ENCODE results near the gene CES4A.
A peak's percentile ranks its signal among the peaks of the same experiment; 100 is the strongest.

Gene CES4A

GRCh38 chr16:66948837-66949225 is 39.6 kb upstream of the CES4A start:
- Histone ChIP-seq H3K18ac (ENCODE audit: low read length) (no peak overlapping the region), H3K79me2 (ENCODE audit: control insufficient read depth, insufficient read depth, low read length, poor library complexity) (no peaks in the 10 kb centered on the region), H2AFZ (ENCODE audit: insufficient read depth, low read length, poor library complexity) (no peak overlapping the region), H3K27ac (ENCODE audit: low read depth, low read length) (no peak overlapping the region), H2BK5ac (ENCODE audit: low read depth, low read length, poor library complexity) (no peak overlapping the region), H4K12ac (ENCODE audit: low read depth, low read length) (no peak overlapping the region), H3K36me3 (ENCODE audit: control insufficient read depth in 1 of 2, insufficient read depth in 2 of 2, low read length in 2 of 2) (peaks cover 1 to 2% of the 10 kb centered on the region in 2 experiments), H3K9me3 (ENCODE audit: insufficient read depth, low read depth, low read length) (peaks cover 1% of the 10 kb centered on the region), H3K4ac (ENCODE audit: low read depth, low read length) (no peak overlapping the region), H3K4me2 (ENCODE audit: low read length) (no peak overlapping the region), H3K4me1 (ENCODE audit: control insufficient read depth in 1 of 2, insufficient read depth in 2 of 2, low read length in 2 of 2) (no peaks in the 10 kb centered on the region), H4K8ac (ENCODE audit: low read depth, low read length) (no peak overlapping the region), H3K9ac (ENCODE audit: low read length) (no peak overlapping the region), H3K14ac (ENCODE audit: low read length) (no peak overlapping the region), H2AK5ac (ENCODE audit: low read length) (no peak overlapping the region), H3K4me3 (ENCODE audit: low read depth, low read length) (no peak overlapping the region), H3K23ac (ENCODE audit: low read length) (no peak overlapping the region), H4K91ac (ENCODE audit: low read depth, low read length) (no peak overlapping the region), H3K27me3 (ENCODE audit: insufficient read depth, low read length) (peaks cover 21% of the 10 kb centered on the region), H3K79me1 (ENCODE audit: low read length) (no peaks in the 10 kb centered on the region), H2BK120ac (ENCODE audit: insufficient read depth, low read length, poor library complexity) (no peak overlapping the region), H2BK12ac (ENCODE audit: low read length) (no peak overlapping the region)
- WGBS (ENCODE audit: extremely low coverage, insufficient coverage, insufficient read length) = no CpG with 5 or more reads among the region's 21 CpGs
- no peak for DNase-seq

- no peak overlapping the region for H3K14ac ChIP-seq (ENCODE audit: low read length)
- H3K9me3 ChIP-seq (ENCODE audit: insufficient read depth, low read depth, low read length) = peaks cover 1% of the 10 kb centered on the region
- no peak overlapping the region for H4K91ac ChIP-seq (ENCODE audit: low read depth, low read length)
- no peak overlapping the region for H2AFZ ChIP-seq (ENCODE audit: insufficient read depth, low read length, poor library complexity)
- no peak overlapping the region for H2BK5ac ChIP-seq (ENCODE audit: low read depth, low read length, poor library complexity)
- no peak overlapping the region for H3K4me2 ChIP-seq (ENCODE audit: low read length)
- no CpG with 5 or more reads among the region's 6 CpGs for WGBS (ENCODE audit: extremely low coverage, insufficient coverage, insufficient read length)
- peaks cover 21% of the 10 kb centered on the region for H3K27me3 ChIP-seq (ENCODE audit: insufficient read depth, low read length)
- no peak overlapping the region for H3K4me3 ChIP-seq (ENCODE audit: low read depth, low read length)
- no peak overlapping the region for H4K12ac ChIP-seq (ENCODE audit: low read depth, low read length)
- DNase-seq = no peak
- no peak overlapping the region for H3K23ac ChIP-seq (ENCODE audit: low read length)
- no peak overlapping the region for H2BK12ac ChIP-seq (ENCODE audit: low read length)
- no peak overlapping the region for H2AK5ac ChIP-seq (ENCODE audit: low read length)
- no peaks in the 10 kb centered on the region for H3K36me3 ChIP-seq (ENCODE audit: control insufficient read depth in 1 of 2, insufficient read depth in 2 of 2, low read length in 2 of 2)
- H4K8ac ChIP-seq (ENCODE audit: low read depth, low read length) = no peak overlapping the region
- H3K4ac ChIP-seq (ENCODE audit: low read depth, low read length) = no peak overlapping the region
- H3K18ac ChIP-seq (ENCODE audit: low read length) = no peak overlapping the region
- H3K79me2 ChIP-seq (ENCODE audit: control insufficient read depth, insufficient read depth, low read length, poor library complexity) = no peaks in the 10 kb centered on the region
- H3K4me1 ChIP-seq (ENCODE audit: control insufficient read depth in 1 of 2, insufficient read depth in 2 of 2, low read length in 2 of 2) = no peaks in the 10 kb centered on the region
- no peak overlapping the region for H3K27ac ChIP-seq (ENCODE audit: low read depth, low read length)
- no peaks in the 10 kb centered on the region for H3K79me1 ChIP-seq (ENCODE audit: low read length)
- H2BK120ac ChIP-seq (ENCODE audit: insufficient read depth, low read length, poor library complexity) = no peak overlapping the region
- H3K9ac ChIP-seq (ENCODE audit: low read length) = no peak overlapping the region
Observed at GRCh38 chr16:66949472-66949871, 38.9 kb upstream of the CES4A start.

GRCh38 chr16:66950437-66950836 is 38.0 kb upstream of the CES4A start:
- Histone ChIP-seq H3K79me1 (ENCODE audit: low read length) (no peaks in the 10 kb centered on the region), H3K27ac (ENCODE audit: low read depth, low read length) (no peak overlapping the region), H3K9ac (ENCODE audit: low read length) (peak overlapping the region; percentile 59), H2AK5ac (ENCODE audit: low read length) (no peak overlapping the region), H3K9me3 (ENCODE audit: insufficient read depth, low read depth, low read length) (peaks cover 1% of the 10 kb centered on the region), H3K14ac (ENCODE audit: low read length) (no peak overlapping the region), H3K79me2 (ENCODE audit: control insufficient read depth, insufficient read depth, low read length, poor library complexity) (no peaks in the 10 kb centered on the region), H4K12ac (ENCODE audit: low read depth, low read length) (no peak overlapping the region), H3K18ac (ENCODE audit: low read length) (no peak overlapping the region), H2BK12ac (ENCODE audit: low read length) (no peak overlapping the region), H3K4ac (ENCODE audit: low read depth, low read length) (no peak overlapping the region), H3K4me1 (ENCODE audit: control insufficient read depth in 1 of 2, insufficient read depth in 2 of 2, low read length in 2 of 2) (no peaks in the 10 kb centered on the region), H4K91ac (ENCODE audit: low read depth, low read length) (no peak overlapping the region), H3K4me2 (ENCODE audit: low read length) (no peak overlapping the region), H4K8ac (ENCODE audit: low read depth, low read length) (no peak overlapping the region), H3K4me3 (ENCODE audit: low read depth, low read length) (no peak overlapping the region), H2BK120ac (ENCODE audit: insufficient read depth, low read length, poor library complexity) (no peak overlapping the region), H2BK5ac (ENCODE audit: low read depth, low read length, poor library complexity) (no peak overlapping the region), H3K36me3 (ENCODE audit: control insufficient read depth in 1 of 2, insufficient read depth in 2 of 2, low read length in 2 of 2) (no peaks in the 10 kb centered on the region), H2AFZ (ENCODE audit: insufficient read depth, low read length, poor library complexity) (no peak overlapping the region), H3K23ac (ENCODE audit: low read length) (no peak overlapping the region), H3K27me3 (ENCODE audit: insufficient read depth, low read length) (peaks cover 21% of the 10 kb centered on the region)
- no peak for DNase-seq
- WGBS (ENCODE audit: extremely low coverage, insufficient coverage, insufficient read length) = no CpG with 5 or more reads among the region's 2 CpGs

GRCh38 chr16:66950971-66951790 is 37.2 kb upstream of the CES4A start:
- no peak overlapping the region for H3K18ac ChIP-seq (ENCODE audit: low read length)
- H3K4ac ChIP-seq (ENCODE audit: low read depth, low read length) = no peak overlapping the region
- no peak overlapping the region for H3K9ac ChIP-seq (ENCODE audit: low read length)
- H2BK120ac ChIP-seq (ENCODE audit: insufficient read depth, low read length, poor library complexity) = no peak overlapping the region
- H3K4me2 ChIP-seq (ENCODE audit: low read length) = no peak overlapping the region
- H3K79me1 ChIP-seq (ENCODE audit: low read length) = no peaks in the 10 kb centered on the region
- no peak for DNase-seq
- no peak overlapping the region for H3K23ac ChIP-seq (ENCODE audit: low read length)
- H3K27me3 ChIP-seq (ENCODE audit: insufficient read depth, low read length) = peaks cover 21% of the 10 kb centered on the region
- no peak overlapping the region for H2AFZ ChIP-seq (ENCODE audit: insufficient read depth, low read length, poor library complexity)
- H4K12ac ChIP-seq (ENCODE audit: low read depth, low read length) = no peak overlapping the region
- no CpG with 5 or more reads among the region's 4 CpGs for WGBS (ENCODE audit: extremely low coverage, insufficient coverage, insufficient read length)
- no peak overlapping the region for H2AK5ac ChIP-seq (ENCODE audit: low read length)
- H4K8ac ChIP-seq (ENCODE audit: low read depth, low read length) = no peak overlapping the region
- no peak overlapping the region for H3K4me3 ChIP-seq (ENCODE audit: low read depth, low read length)
- H2BK5ac ChIP-seq (ENCODE audit: low read depth, low read length, poor library complexity) = no peak overlapping the region
- no peak overlapping the region for H3K14ac ChIP-seq (ENCODE audit: low read length)
- H3K27ac ChIP-seq (ENCODE audit: low read depth, low read length) = no peak overlapping the region
- H3K79me2 ChIP-seq (ENCODE audit: control insufficient read depth, insufficient read depth, low read length, poor library complexity) = no peaks in the 10 kb centered on the region
- no peaks in the 10 kb centered on the region for H3K4me1 ChIP-seq (ENCODE audit: control insufficient read depth in 1 of 2, insufficient read depth in 2 of 2, low read length in 2 of 2)
- H2BK12ac ChIP-seq (ENCODE audit: low read length) = no peak overlapping the region
- no peaks in the 10 kb centered on the region for H3K36me3 ChIP-seq (ENCODE audit: control insufficient read depth in 1 of 2, insufficient read depth in 2 of 2, low read length in 2 of 2)
- H4K91ac ChIP-seq (ENCODE audit: low read depth, low read length) = no peak overlapping the region
- H3K9me3 ChIP-seq (ENCODE audit: insufficient read depth, low read depth, low read length) = peaks cover 1% of the 10 kb centered on the region

Data from trophoblast cell (in vitro differentiated cells and primary cell).